GM19239 (cell line): ENCODE results near the gene SH3PXD2B.
"Not testable (repeated sequence)": the region's sequence is repeated elsewhere in the genome, so short reads cannot be mapped to it uniquely, and the experiment has no call there.

Experiments
- DNase-seq: peaks from one replicate; pipeline ENCODE4 v3.0.0; 2011; ENCODE audit warnings: low spot score; ENCODE audit not compliant: insufficient read length
- FAIRE-seq: peaks from 2 replicates; lab custom pipeline; 2011; peaks lifted over from hg19 to GRCh38; lab: Jason Lieb, UNC

The SH3PXD2B gene

GRCh38 chr5:172321593-172321992, 132.7 kb downstream of the SH3PXD2B start:
- DNase-seq (no peak), FAIRE-seq (no peak)

- DNase-seq (no peak), FAIRE-seq (no peak)
Observed at GRCh38 chr5:172319708-172320441, 134.4 kb downstream of the SH3PXD2B start.

GRCh38 chr5:172315587-172316493, 138.5 kb downstream of the SH3PXD2B start:
- FAIRE-seq (no peak), DNase-seq (no peak)

- DNase-seq, result no peak
- no peak for FAIRE-seq
Observed at GRCh38 chr5:172313915-172314314, 140.4 kb downstream of the SH3PXD2B start.

- FAIRE-seq (no peak), DNase-seq (no peak)
Observed at GRCh38 chr5:172312286-172312685, 142.0 kb downstream of the SH3PXD2B start.

- FAIRE-seq (no peak), DNase-seq (no peak)
Observed at GRCh38 chr5:172311605-172312004, 142.7 kb downstream of the SH3PXD2B start.

GRCh38 chr5:172311026-172311425, 143.3 kb downstream of the SH3PXD2B start:
- no peak for FAIRE-seq
- no peak for DNase-seq

- no peak for DNase-seq
- no peak for FAIRE-seq
Observed at GRCh38 chr5:172305380-172305779, 148.9 kb downstream of the SH3PXD2B start.

- FAIRE-seq (no peak), DNase-seq (no peak)
Observed at GRCh38 chr5:172303572-172304335, 150.6 kb downstream of the SH3PXD2B start.

- DNase-seq, result no peak
- no peak for FAIRE-seq
Observed at GRCh38 chr5:172303162-172303561, 151.2 kb downstream of the SH3PXD2B start.

GRCh38 chr5:172302047-172302710, 152.1 kb downstream of the SH3PXD2B start:
- no peak for FAIRE-seq

GRCh38 chr5:172299916-172300439, 154.3 kb downstream of the SH3PXD2B start:
- FAIRE-seq (no peak), DNase-seq (no peak)

More at GRCh38 chr5:172302047-172302710, 152.1 kb downstream of the SH3PXD2B start:
- DNase-seq, result no peak

GRCh38 chr5:172294831-172295230, 159.5 kb downstream of the SH3PXD2B start:
- no peak for DNase-seq
- no peak for FAIRE-seq

- FAIRE-seq, result no peak
Observed at GRCh38 chr5:172293745-172294342, 160.5 kb downstream of the SH3PXD2B start.

GRCh38 chr5:172293054-172293744, 161.1 kb downstream of the SH3PXD2B start:
- FAIRE-seq, result peak; percentile 97
- DNase-seq, result peak; percentile 43

More at GRCh38 chr5:172293745-172294342, 160.5 kb downstream of the SH3PXD2B start:
- DNase-seq, result no peak

GRCh38 chr5:172291837-172292236, 162.5 kb downstream of the SH3PXD2B start:
- FAIRE-seq, result not testable (repeated sequence)

GRCh38 chr5:172288465-172288864, 165.9 kb downstream of the SH3PXD2B start:
- FAIRE-seq (no peak), DNase-seq (no peak)

More at GRCh38 chr5:172291837-172292236, 162.5 kb downstream of the SH3PXD2B start:
- DNase-seq, result not testable (repeated sequence)

GRCh38 chr5:172287140-172287539, 167.2 kb downstream of the SH3PXD2B start:
- not testable (repeated sequence) for DNase-seq, FAIRE-seq
